T47D (cell line): ENCODE data around the gene OSBP2.

Experiments used
- DNase-seq, 2 experiments: peaks; one replicate each; pipeline versions ENCODE4 v3.0.0 to v3.0.0-alpha.2; 2011 to 2012; ENCODE audit warnings: low read depth in 1 of 2, low spot score in 1 of 2
- JUND ChIP-seq: IDR thresholded peaks from 2 replicates; pipeline ENCODE4 v1.6.1; 2012; ENCODE audit warnings: low read depth
- in situ Hi-C: cut with HindIII; loops from 2 replicates; pipeline ENCODE4 v1.10.0; 2016; ENCODE audit warnings: low sequenced_read_pairs, low pct_unique_long_range_greater_than_20kb

The OSBP2 gene

DNA sequence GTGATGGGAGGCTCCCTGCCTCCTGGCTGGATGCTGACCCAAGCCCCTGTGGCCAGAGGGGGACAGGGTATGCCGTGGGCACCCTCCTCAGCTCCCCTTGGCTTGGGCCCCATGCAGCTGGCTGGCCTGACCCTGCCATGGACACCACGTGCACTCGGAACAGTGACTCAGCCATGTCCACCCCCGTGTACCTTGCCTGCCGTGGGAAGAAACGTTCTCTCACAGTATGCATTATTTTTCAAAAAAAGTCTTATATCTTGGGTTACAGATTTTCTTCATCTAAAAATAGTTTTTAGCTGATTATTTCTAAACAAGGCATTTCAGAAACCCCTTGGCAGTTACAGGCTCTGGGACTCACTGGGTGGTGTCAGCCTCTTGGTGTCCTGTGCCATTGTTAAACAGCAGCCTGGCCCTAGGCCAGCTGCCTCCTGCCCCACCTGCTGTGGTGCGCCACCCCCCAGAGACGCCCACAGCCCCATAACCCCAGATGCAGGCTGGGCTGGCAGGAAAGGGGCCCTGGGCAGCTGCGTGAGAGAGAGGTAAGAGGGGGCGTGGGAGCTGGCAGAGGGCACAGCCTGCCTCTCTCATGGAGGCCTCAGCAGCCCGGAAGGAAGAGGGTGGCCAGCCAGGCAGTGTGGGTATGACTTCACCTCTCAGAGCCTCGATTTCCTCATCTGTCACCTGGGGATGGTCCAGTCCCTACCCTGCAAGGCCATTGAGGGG is 174.2 kb downstream of the OSBP2 start:
- TF ChIP-seq JUND, result no peak
- in situ Hi-C loops, result no loop called here
- no peak for DNase-seq

DNA sequence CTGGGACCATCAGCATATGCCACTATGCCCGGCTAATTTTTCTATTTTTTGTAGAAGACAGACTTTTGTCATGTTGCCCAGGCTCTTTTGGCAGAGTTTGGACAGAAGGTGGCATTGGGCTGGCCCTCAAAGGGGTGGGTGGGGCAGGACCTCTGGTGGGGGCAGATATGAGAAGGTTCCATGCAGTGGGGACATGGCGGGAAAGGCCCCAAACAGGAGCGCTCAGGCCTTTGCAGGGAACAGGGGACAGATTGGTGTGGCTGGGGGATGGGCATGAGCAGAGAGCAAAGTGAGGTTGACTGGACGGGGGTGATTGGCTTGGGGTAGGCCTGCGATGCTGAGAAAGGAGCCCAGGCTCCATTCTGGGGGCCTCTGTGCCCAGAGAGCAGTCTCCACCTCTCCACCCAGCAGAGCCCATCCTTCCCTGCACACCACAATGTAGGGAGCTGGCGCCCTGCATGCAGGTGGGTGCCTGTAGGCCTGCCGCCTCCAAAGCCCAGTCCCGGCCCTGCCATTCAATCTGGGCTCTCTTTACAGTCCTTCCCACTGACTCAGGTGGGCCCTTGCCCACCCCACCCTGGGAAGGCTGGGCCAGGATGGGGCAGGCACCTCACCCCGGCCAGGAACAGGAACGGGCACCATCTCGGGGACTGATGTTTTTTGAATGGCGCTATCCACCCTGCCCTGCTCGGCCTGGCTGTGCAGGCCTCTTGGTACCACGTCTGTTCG is 175.2 kb downstream of the OSBP2 start:
- no peak for TF ChIP-seq JUND
- no peak for DNase-seq
- in situ Hi-C loops, result no loop called here

DNA sequence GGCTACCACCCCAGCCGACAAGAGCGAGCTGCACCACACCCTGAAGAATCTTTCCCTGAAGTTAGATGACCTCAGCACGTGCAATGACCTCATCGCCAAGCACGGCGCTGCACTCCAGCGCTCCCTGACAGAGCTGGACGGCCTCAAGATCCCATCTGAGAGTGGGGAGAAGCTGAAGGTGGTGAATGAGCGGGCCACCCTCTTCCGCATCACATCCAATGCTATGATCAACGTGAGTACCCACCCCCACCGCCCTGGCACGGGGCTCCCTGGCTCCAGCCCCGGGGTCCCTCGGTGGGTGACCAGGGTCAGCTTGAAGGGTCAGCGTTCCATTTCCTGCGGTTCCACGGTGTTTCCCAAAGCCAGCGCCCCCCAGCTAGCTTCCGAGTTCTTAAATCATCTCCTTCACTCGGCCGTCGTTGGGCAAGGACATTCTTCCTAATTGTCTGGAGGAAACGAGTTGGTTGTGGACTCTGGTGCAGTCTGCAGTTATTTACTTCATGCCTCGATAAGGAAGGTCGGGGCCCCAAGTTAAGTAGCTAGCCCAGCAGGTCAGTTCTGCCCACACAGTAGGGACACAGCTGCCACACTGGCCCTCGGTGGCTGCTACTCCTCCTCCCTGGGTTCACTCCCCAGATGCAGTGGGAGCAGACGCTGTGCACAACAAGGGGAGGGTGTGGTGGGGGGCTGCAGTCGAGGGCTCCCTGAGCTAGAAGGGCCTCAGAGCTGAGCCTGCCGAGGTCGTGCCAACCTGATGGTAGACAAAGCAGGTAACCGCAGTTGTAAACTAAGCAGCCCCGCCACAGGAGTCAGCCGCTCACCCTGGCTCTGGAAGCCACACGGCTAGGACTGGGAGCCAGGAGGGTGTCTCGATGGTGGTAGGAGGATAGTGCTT is 176.0 kb downstream of the OSBP2 start:
- in situ Hi-C loops, result no loop called here
- no peak for DNase-seq
- TF ChIP-seq JUND, result no peak

DNA sequence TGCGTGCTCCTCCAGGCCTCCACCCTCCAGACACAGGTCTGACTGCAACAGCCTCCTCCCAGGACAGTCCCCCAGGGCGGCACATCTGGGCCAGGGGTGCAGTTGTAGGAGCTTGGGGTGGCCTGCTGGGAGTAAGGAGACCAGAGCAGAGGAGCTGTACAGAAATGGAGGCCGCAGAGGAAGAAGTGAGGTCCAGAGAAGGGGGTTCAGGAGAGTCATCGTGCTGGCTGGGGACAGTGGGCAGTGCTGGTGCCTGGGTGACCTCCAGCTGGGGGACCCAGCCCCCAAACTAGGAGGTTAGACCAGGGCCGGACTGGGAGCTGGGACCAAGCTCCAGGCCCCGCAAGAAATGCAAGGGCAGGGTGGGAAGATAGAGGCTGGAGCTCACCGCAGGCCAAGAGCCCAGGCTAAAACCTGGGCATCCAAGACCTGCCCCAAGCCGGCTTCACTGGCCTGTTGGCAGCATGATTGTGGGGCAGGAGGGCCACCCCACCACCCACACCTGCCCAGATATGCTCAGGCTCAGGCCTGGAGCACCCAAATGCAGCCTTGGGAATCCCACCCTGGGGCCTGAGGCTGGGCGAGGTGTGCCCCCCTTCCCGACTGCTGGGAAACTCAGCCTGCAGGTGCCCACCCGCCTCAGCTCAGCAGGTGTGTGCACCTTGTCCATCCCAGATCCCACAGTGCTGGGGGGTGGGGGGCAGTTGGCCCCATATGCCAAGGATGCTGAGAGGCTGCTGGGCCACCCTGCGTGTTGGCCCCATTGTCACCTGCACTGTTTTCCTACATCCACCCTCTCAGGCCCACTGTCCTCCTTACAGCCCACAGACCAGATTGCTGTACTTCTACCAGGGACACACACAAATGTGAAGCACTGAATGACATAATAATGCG is 177.0 kb downstream of the OSBP2 start:
- no peak for TF ChIP-seq JUND
- no peak for DNase-seq
- in situ Hi-C loops, result no loop called here

DNA sequence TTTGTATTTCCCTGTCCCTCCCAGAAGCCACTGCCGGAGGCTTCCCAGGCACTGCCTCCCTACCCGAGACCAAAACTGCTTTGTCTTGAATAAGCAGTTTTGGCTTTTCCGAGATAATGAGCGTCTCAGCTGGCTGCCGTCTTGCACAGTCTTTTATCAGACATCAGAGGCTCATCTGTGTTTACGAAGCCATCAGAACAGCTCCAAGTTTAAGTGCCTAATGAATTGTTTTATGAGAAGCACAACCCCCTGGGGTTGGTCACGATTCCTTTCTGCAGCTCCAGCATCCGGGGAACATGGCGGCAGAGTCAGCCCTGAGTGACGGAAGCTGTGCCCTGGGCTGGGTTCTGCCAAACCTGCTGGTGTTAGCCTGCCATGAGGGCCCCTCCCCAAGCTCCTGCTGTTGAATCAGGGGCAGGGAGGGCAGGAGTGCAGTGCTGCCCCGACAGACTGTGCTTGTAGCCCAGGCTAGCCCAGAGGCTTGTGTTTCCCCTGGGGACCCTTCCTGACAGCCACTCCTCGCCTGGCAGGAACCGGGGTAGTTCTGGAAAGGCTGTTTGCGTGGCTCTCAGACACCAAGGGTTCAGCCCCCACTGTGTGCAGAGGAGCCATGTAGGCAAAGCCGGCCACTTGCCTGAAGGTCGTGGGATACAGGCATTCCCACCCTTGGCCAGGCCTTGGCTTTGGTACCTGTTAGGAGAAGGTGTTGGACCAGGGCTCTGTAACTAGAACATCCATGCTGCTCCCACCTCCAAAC is 177.8 kb downstream of the OSBP2 start:
- TF ChIP-seq JUND, result no peak
- in situ Hi-C loops, result no loop called here
- no peak for DNase-seq

DNA sequence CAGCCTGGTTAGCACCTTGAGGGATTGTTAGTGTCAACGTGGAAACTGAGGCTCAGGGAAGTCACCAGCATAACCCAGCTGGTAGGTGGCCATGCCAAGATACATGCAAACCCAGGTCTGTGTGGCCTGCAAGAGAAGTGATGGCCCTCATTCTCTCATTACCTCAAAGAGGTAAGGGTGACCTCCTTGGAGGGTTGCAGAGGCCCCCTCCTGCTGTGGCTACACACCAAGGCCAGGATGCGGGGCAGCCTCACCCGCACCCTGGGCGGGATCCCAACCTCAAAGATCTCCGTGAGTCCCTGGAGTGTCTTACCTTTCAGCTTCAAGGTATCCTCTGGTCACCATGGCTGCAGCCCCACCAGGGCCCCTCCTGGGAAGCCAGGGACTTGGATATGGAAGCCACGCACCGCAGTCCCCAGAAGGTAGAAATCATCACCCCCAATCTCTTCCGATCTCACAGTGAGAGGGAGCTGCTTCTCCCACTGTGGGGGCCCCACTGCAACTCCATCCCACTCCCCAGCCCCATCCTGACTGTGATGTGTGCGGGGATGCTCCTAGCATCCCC is 178.5 kb downstream of the OSBP2 start:
- DNase-seq, result no peak
- in situ Hi-C loops, result no loop called here
- TF ChIP-seq JUND, result no peak

DNA sequence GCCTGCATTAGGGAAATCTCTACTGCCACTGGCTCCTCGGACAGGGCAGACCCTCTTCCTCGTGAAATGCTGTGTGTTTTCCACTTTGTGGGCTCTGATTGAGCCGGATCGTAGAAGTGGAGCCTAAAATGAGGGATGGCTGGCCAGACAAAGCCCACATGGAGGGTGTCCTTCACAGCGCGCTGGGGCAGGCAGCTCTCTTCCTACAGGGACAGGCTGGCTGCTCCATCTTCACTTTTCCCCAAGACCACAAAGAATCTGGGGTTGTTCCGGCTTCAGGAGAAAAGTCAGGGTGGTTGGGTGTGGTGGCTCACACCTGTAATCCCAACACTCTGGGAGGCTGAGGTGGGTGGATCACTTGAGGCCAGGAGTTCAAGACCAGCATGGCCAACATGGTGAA is 179.0 kb downstream of the OSBP2 start:
- in situ Hi-C loops, result no loop called here
- TF ChIP-seq JUND, result no peak
- DNase-seq, result no peak

DNA sequence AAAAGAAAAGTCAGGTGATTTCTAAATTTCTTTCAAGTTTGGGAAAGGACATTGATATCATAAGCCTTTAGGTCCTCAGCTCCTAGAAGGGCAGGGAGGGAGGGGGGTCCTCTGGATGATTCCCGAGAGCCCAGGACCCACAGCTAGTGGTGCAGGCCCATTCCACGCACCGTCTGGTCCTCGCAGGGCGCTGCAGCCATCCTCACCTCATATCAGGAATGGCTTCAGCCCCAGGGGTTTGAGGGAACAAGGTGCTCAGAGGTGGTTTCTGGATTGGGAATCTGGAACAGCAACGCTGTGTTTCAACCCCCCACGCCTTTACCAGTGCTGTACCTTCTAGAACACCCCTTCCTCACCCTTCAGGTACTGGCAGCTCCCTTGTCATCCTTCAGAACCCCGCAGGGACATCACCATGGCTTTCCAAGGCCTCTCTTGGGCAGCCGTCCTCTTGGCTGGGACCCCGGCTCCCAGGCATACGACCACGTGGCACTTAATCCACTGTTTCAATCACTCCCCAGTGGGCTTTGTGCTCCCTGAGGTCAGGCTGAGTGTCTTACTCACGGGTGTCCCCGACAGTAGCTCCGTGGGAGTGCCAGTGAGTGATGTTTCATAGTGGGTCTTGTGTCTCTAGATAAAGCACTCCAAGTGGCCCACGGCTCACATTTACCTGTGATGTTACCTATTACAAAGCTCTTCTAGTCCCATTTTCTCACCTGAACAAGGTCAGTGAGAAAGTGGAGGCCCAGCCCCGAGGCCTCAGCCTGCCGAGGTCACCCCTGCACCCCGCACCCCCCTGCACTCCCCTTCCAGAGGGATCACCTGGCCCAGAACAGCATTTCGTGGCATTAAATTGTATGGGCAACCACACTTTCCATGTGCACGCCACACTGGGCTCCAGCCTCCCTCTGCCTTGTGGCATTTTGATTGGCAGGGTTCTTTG is 180.0 kb downstream of the OSBP2 start:
- in situ Hi-C loops, result no loop called here
- no peak for DNase-seq
- TF ChIP-seq JUND, result no peak

DNA sequence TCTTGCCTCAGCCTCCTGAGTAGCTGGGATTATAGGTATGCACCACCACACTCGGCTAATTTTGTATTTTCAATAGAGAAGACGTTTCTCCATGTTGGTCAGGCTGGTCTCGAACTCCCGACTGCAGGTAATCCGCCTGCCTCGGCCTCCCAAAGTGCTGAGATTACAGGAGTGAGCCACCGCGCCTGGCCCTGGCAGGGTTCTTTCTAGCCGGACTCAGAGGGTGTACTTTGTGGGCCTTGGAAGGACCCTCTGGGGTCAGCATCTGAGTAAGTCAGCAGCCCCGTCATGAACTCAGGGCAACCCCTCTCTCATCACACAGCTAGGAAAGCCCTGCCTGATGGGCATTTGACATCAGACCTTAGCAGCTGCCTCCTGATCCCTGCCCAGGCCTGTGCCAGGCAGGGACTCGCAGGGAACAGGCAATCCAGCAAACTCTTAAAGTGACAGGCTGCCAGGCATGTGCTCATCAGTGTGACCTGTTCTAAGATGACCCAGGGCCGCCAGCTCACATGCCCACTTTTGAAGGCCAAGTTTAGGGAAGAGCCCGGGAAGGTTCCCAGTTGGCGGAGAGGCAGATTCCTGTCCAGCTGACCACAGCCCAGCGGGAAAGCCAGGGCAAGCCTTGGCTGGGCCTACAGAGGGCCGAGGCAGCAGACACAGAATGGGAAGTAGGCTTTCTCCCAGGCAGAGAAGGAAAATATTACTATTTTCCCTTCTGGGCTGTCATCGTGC is 181.0 kb downstream of the OSBP2 start:
- TF ChIP-seq JUND, result no peak
- DNase-seq, result no peak
- in situ Hi-C loops, result no loop called here
